ENCODE data around the gene TTC3.
"Not testable (repeated sequence)": the region's sequence is repeated elsewhere in the genome, so short reads cannot be mapped to it uniquely, and the experiment has no call there.

DNA sequence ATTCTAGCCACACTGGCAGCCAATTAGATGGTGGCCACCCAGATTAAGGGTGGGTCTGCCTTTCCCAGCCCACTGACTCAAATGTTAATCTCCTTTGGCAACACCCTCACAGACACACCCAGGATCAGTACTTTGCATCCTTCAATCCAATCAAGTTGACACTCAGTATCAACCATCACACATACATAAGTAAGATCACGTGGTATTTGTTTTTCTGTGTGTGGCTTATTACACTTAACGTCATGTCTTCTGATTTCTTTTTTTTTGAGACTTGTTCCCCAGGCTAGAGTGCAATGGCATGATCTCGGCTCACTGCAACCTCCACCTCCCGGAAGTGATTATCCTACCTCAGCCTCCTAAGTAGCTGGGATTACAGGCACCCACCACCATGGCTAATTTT lies 38.7 kb upstream of the TTC3 start:
- TF ChIP-seq EZH2 (IDR thresholded peaks at IDR 0.05); POLR2AphosphoS5 (IDR thresholded peaks at IDR 0.05; ENCODE audit: borderline replicate concordance, low read depth, low read length): not testable (repeated sequence)
